Measurements from ENCODE around the gene TARS1. TPM values are rescaled to one million over a fixed set of nuclear protein-coding genes. Genes with fewer than 3 reads are reported as not detected.
A peak's percentile ranks its signal among the peaks of the same experiment; 100 is the strongest.

Gene TARS1
- total and polyA plus RNA-seq, 2 of the 13 experiments (the other 11 are each of a cell fraction or from before 2014, with no cell fraction given), result 77.0 to 184 TPM

DNA sequence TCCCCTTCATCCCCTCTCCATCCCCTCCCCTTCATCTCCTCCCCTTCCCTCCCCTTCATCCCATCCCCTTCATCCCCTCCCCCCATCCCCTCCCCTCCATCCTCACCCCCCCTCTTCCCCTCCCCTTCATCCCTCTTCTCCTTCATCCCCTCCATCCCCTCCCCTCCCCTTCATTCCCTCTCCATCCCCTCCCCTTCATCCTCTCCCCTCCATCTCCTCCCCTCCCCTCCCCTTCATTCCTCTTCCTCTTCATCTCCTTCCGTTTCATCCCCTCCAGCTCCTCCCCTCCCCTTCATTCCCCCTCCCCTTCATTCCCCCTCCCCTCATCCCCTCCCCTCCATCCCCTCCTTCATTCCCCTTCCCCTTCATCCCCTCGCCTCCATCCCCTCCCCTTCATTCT lies 40.1 kb downstream of the TARS1 start:
- FAIRE-seq (no peak), ATAC-seq (no peak), DNase-seq (ENCODE audit: low spot score) (no peak)
- Histone ChIP-seq H3K4me2 (ENCODE audit: low read depth, low read length) (no peak overlapping the region), H3K79me2 (ENCODE audit: insufficient read depth, low read length) (no peaks in the 10 kb centered on the region), H2AFZ (ENCODE audit: low read length) (no peak overlapping the region), H3K4me1 (ENCODE audit: insufficient read depth, low read length) (no peaks in the 10 kb centered on the region), H3K36me3 (replicated peaks in 1 of 2; ENCODE audit: control insufficient read depth in 1 of 2, insufficient read depth in 2 of 2, low read length in 2 of 2) (no peaks in the 10 kb centered on the region), H3K4me3 (replicated peaks in 1 of 3; ENCODE audit: insufficient read depth in 1 of 3, low read depth in 2 of 3, low read length in 3 of 3) (no peak overlapping the region), H4K20me1 (ENCODE audit: insufficient read depth, low read length) (no peaks in the 10 kb centered on the region), H3K27ac (ENCODE audit: extremely low read length, insufficient read depth, low read length) (no peak overlapping the region), H3K9me3 (ENCODE audit: low read length) (no peaks in the 10 kb centered on the region), H3K27me3 (ENCODE audit: control insufficient read depth in 1 of 2, insufficient read depth in 2 of 2, low read length in 2 of 2) (no peaks in the 10 kb centered on the region), H3K9ac (ENCODE audit: insufficient read depth, low read depth, low read length) (no peak overlapping the region)
- in situ Hi-C loops (cut with HindIII; ENCODE audit: extremely low pct_ligation_motif_present, low pct_unique_long_range_greater_than_20kb), result no loop called here
- peak; percentile 92 for TF ChIP-seq HNRNPK (IDR thresholded peaks at IDR 0.05; ENCODE audit: low read depth, low read length, poor library complexity, severe bottlenecking)
- no peak for TF ChIP-seq ZNF558 (CRISPR knock-in tag; IDR thresholded peaks at IDR 0.05; ENCODE audit: borderline replicate concordance)
- TF ChIP-seq CENPX (CRISPR knock-in tag; IDR thresholded peaks at IDR 0.05), result no peak
- TF ChIP-seq TBX3 (IDR thresholded peaks at IDR 0.05; ENCODE audit: borderline replicate concordance), result no peak
- TF ChIP-seq, protein P1, sequence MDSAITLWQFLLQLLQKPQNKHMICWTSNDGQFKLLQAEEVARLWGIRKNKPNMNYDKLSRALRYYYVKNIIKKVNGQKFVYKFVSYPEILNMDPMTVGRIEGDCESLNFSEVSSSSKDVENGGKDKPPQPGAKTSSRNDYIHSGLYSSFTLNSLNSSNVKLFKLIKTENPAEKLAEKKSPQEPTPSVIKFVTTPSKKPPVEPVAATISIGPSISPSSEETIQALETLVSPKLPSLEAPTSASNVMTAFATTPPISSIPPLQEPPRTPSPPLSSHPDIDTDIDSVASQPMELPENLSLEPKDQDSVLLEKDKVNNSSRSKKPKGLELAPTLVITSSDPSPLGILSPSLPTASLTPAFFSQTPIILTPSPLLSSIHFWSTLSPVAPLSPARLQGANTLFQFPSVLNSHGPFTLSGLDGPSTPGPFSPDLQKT (CRISPR knock-in tag; IDR thresholded peaks at IDR 0.05; ENCODE audit: borderline replicate concordance), result no peak
- 89% methylated on average over 2 of the region's 2 CpGs for WGBS (ENCODE audit: low lambda C conversion rate)
- ChIA-PET POLR2A (no interaction called here), CTCF (ENCODE audit: low intra/inter-chr PET ratio, low total read pairs) (no interaction called here)
- intact Hi-C loops (cut with micrococcal nuclease; ENCODE audit: unreplicated experiment), result no loop called here
- BruUV-seq (replicated peaks), result no TSS peak

GRCh38 chr5:33482335-33482734 lies 41.6 kb downstream of the TARS1 start:
- Histone ChIP-seq H3K27me3 (ENCODE audit: control insufficient read depth in 1 of 2, insufficient read depth in 2 of 2, low read length in 2 of 2) (no peaks in the 10 kb centered on the region), H3K4me3 (replicated peaks in 1 of 3; ENCODE audit: insufficient read depth in 1 of 3, low read depth in 2 of 3, low read length in 3 of 3) (no peak overlapping the region), H4K20me1 (ENCODE audit: insufficient read depth, low read length) (no peaks in the 10 kb centered on the region), H3K9ac (ENCODE audit: insufficient read depth, low read depth, low read length) (no peak overlapping the region), H2AFZ (ENCODE audit: low read length) (no peak overlapping the region), H3K9me3 (ENCODE audit: low read length) (no peaks in the 10 kb centered on the region), H3K4me1 (ENCODE audit: insufficient read depth, low read length) (no peaks in the 10 kb centered on the region), H3K79me2 (ENCODE audit: insufficient read depth, low read length) (no peaks in the 10 kb centered on the region), H3K27ac (ENCODE audit: extremely low read length, insufficient read depth, low read length) (no peak overlapping the region), H3K36me3 (replicated peaks in 1 of 2; ENCODE audit: control insufficient read depth in 1 of 2, insufficient read depth in 2 of 2, low read length in 2 of 2) (no peaks in the 10 kb centered on the region), H3K4me2 (ENCODE audit: low read depth, low read length) (no peak overlapping the region)
- POLR2A ChIA-PET, result no interaction called here
- no peak for FAIRE-seq
- DNase-seq (ENCODE audit: low spot score), result no peak
- in situ Hi-C loops (cut with HindIII; ENCODE audit: extremely low pct_ligation_motif_present, low pct_unique_long_range_greater_than_20kb) (no loop called here), intact Hi-C loops (cut with micrococcal nuclease; ENCODE audit: unreplicated experiment) (no loop called here)
- CTCF ChIA-PET (ENCODE audit: low intra/inter-chr PET ratio, low total read pairs), result no interaction called here
- WGBS (ENCODE audit: low lambda C conversion rate), result 98% methylated on average over 7 of the region's 7 CpGs
- no TSS peak for BruUV-seq (replicated peaks)
- no peak for ATAC-seq
- TF ChIP-seq BRF2 (CRISPR knock-in tag; IDR thresholded peaks at IDR 0.05) (no peak), IRF9 (CRISPR knock-in tag; IDR thresholded peaks at IDR 0.05; ENCODE audit: borderline replicate concordance) (no peak), SNAPC5 (CRISPR knock-in tag; IDR thresholded peaks at IDR 0.05; ENCODE audit: borderline replicate concordance) (no peak), USF2 (IDR thresholded peaks at IDR 0.05; ENCODE audit: low read depth, low read length) (no peak), USF2 (CRISPR knock-in tag; IDR thresholded peaks at IDR 0.05; ENCODE audit: borderline replicate concordance) (no peak)
